VCaP (cell line): ENCODE data around the gene TEKTIP1.
A peak's percentile ranks its signal among the peaks of the same experiment; 100 is the strongest.

ENCODE experiments used
- H3K27ac ChIP-seq: fragments of 450-650 bp; 2 replicates; pipeline ENCODE4 v1.5.1; 2017
- TF ChIP-seq, protein P1 (sequence below): fragments of 450-650 bp; conservative IDR thresholded peaks from 2 replicates; pipeline ENCODE4 v1.5.1; 2017; ENCODE audit warnings: mild to moderate bottlenecking, moderate library complexity

TEKTIP1 gene

DNA sequence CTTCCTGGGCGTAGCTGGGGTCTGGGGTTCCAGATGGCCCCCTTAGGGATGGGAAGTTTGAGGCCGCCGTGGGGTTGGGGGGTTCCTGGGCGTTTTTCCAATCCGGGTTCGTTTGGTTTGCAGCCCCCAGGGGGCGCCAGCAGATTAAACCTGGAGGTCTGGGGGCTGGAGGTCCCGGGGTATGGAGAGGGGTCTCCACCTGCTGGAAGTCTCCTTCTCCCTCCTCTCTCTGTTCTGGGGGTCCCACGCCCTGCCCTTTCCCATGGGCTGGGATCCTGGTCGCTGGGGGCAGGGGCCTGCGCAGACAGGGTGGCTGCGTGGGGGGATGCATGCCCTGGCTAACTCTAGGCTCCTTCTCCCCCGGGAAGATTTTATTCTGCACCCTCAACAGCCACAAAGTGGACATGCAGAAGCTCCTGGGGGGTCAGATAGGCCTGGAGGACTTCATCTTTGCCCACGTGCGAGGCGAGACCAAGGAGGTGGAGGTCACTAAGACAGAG lies 47.2 kb downstream of the TEKTIP1 start:
- TF ChIP-seq, protein P1, sequence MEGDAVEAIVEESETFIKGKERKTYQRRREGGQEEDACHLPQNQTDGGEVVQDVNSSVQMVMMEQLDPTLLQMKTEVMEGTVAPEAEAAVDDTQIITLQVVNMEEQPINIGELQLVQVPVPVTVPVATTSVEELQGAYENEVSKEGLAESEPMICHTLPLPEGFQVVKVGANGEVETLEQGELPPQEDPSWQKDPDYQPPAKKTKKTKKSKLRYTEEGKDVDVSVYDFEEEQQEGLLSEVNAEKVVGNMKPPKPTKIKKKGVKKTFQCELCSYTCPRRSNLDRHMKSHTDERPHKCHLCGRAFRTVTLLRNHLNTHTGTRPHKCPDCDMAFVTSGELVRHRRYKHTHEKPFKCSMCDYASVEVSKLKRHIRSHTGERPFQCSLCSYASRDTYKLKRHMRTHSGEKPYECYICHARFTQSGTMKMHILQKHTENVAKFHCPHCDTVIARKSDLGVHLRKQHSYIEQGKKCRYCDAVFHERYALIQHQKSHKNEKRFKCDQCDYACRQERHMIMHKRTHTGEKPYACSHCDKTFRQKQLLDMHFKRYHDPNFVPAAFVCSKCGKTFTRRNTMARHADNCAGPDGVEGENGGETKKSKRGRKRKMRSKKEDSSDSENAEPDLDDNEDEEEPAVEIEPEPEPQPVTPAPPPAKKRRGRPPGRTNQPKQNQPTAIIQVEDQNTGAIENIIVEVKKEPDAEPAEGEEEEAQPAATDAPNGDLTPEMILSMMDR = peak; percentile 25
- no peak overlapping the region for H3K27ac ChIP-seq

DNA sequence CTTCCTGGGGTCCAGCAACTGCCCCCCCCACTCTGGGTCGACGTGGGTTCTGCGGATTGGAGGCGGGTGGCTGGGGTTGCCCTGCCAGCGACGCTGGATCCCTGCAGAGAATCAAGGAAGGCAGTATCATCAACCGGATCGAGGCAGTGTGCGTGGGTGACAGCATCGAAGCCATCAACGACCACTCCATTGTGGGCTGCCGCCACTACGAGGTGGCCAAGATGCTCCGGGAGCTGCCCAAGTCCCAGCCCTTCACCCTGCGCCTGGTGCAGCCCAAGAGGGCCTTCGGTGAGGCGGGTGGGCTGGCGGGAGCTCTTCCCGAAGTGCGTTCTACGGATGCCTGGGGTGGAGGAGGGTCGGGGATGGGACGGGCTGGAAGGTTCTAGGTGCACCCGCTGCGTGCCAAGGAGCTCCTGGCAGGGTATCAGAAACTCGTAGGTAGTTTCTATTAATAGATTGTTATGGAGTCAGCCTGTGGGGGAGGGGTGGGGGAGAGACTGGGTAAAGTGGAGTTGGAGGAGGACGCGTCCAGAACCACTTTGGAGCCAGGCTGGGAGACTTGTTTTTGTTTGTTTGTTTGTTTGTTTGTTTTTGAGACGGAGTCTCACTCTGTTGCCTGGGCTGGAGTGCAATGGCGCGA lies 47.9 kb downstream of the TEKTIP1 start:
- TF ChIP-seq, protein P1 = no peak
- H3K27ac ChIP-seq = no peak overlapping the region

DNA sequence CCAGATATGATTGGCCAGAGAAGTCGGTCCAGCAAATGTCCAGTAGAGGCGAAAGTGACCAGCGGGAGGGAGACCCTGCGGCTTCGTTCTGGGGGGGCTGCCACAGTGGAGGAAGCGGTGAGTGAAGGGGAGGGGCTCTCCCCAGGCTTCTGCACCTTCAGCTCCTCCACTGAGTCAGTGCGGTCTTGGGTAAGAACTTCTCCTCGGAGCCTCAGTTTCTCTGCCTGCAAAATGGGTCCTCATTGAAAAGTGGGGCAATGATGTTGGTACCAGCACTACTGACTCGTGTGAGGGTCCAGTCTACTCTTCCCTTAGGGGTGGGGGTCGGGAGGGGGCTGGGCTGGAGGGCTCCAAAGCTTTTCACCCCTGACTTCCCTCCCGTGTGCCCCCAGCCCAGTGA lies 50.5 kb downstream of the TEKTIP1 start:
- no peak overlapping the region for H3K27ac ChIP-seq
- TF ChIP-seq, protein P1 = no peak

DNA sequence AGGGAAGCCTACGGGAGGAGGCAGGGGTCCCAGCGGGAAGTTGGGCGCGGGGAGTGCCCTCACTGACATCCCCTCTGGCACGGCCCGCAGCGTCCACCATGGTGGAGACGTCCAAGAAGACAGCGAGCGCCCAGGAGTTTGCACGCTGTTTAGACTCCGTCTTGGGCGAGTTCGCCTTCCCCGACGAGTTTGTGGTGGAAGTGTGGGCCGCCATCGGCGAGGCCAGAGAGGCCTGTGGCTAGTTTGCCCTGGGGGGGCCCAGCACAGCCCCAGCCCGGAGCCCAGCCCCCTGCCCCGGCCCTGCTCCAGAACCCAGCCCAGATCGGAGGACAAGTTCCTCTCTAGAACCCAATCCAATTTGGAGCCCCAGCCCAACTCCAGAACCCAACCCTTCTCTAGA lies 51.0 kb downstream of the TEKTIP1 start:
- TF ChIP-seq, protein P1 = no peak
- H3K27ac ChIP-seq = no peak overlapping the region

DNA sequence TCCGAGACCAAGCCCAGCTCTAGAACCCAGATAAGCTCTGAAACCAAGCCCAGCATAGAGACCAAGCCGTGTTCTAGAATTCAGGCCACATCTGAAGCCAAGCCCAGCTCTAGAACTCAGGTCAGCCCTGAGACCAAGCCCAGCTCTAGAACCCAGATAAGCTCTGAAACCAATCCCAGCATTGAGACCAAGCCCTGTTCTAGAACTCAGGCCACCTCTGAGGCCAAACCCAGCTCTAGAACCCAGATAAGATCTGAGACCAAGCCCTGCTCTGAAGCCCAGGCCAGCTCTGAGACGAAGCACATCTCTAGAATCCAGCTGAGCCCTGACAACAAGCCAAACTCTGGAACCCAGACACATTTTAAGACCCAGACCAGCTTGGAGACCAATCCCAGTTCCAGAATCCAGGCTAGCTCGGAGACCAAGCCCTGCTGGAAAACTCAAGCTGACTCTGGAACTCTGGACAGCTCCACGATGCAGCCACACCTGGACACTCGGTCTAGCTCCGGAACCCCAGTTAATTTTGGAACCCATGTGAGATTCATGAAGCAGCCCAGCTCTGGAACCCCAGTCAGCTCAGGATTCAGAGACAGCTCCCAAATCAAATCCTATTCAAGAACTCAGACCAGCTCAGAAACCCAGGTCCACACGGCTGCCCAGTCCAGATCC lies 52.2 kb downstream of the TEKTIP1 start:
- TF ChIP-seq, protein P1 = no peak
- H3K27ac ChIP-seq = no peak overlapping the region

DNA sequence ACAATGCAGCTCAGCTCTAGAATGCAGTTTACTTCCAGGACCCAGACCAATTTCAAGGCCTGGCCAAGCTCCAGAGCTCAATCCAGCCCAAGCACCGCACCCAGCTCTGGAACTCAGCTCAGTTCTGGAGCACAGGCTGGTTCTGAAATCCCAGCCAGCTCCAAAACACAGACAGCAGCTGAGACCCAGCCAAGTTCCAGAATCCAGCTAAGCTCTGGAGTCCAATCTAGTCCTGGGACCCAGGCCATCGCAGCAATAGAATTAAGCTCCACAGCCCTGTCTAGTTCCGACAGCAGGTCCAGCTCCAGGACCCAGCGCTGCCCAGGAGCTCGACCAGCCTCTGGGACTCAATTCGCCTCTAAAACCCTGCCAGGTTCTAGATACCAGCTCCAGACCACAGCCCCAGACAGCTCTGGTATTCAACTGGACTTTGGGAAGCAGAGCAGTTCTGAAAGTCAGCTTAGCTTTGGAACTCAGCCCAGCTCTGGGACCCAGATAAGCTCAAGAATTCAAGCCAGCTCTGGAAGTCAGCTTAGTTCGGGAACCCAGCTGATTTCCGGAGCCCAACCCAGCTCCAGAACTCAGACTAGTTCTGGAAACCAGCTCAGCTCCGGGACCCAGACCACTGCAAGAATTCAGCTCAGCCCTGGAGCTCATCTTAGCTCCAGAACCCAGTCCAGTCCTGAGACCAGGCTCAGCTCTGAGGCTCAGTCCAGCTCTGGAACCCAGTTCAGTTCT lies 53.1 kb downstream of the TEKTIP1 start:
- no peak overlapping the region for H3K27ac ChIP-seq
- TF ChIP-seq, protein P1 = no peak

DNA sequence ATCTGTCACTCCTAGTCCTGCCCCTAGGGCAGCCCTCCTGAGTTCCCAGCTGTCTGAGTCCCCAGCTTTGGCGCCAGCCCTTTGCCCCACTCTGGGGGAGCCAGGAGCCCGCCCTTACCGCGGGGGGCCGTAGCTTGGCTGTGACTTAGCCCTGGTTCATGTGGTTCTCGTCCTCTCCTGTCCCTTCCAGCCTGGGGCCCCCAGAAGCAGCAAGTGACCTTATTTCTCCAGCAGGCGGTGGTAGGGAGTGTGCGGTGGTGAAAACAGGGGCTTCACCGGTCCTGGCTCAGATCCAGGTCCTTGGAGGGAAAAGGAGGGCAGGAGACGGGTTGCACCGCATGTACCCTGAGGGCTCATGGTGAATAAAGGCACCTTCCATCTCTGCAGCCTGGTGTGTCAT lies 54.2 kb downstream of the TEKTIP1 start:
- H3K27ac ChIP-seq = no peak overlapping the region
- TF ChIP-seq, protein P1 = no peak
